SK-N-SH treated with all-trans-retinoic acid at 6 μM for 48 hours (cell line): ENCODE measurements around the gene SHF.

Source experiments
- ATAC-seq: fragments of 200-7000 bp; cut with Tn5 transposase; 3 replicates; pipeline ENCODE4 v1.9.1; 2020; ENCODE audit warnings: mild to moderate bottlenecking, moderate library complexity
- ARNTL ChIP-seq: fragments of 450-650 bp; formaldehyde crosslinking; IDR thresholded peaks from 2 replicates; pipeline ENCODE4 v1.5.0; 2020; ENCODE audit warnings: low read depth, mild to moderate bottlenecking, moderate library complexity, borderline replicate concordance
- BACH2 ChIP-seq: fragments of 250-450 bp; sonication (Bioruptor Pico); IDR thresholded peaks from 2 replicates; pipeline ENCODE4 v1.9.0; 2021; ENCODE audit warnings: mild to moderate bottlenecking, borderline replicate concordance
- CSDC2 ChIP-seq: fragments of 250-450 bp; sonication (Bioruptor Pico); IDR thresholded peaks from 2 replicates; pipeline ENCODE4 v1.5.0; 2020; ENCODE audit warnings: mild to moderate bottlenecking, moderate library complexity
- CSRNP3 ChIP-seq: fragments of 250-450 bp; sonication (Bioruptor Pico); IDR thresholded peaks from 2 replicates; pipeline ENCODE4 v1.5.1; 2021; ENCODE audit warnings: mild to moderate bottlenecking, moderate library complexity
- ESRRG ChIP-seq: fragments of 250-450 bp; sonication (Bioruptor Pico); IDR thresholded peaks from 2 replicates; pipeline ENCODE4 v1.6.1; 2021; ENCODE audit warnings: mild to moderate bottlenecking
- GLIS3 ChIP-seq: fragments of 250-450 bp; sonication (Bioruptor Pico); IDR thresholded peaks from 2 replicates; pipeline ENCODE4 v1.5.0; 2020; ENCODE audit warnings: mild to moderate bottlenecking, moderate library complexity
- ISL1 ChIP-seq: fragments of 250-450 bp; sonication (Bioruptor Pico); IDR thresholded peaks from 2 replicates; pipeline ENCODE4 v2.1.2; 2022; ENCODE audit warnings: mild to moderate bottlenecking, moderate library complexity
- OSR1 ChIP-seq: fragments of 250-450 bp; sonication (Bioruptor Pico); IDR thresholded peaks from 2 replicates; pipeline ENCODE4 v1.8.0; 2022; ENCODE audit warnings: moderate library complexity, mild to moderate bottlenecking, inconsistent platforms
- POU6F1 ChIP-seq: fragments of 250-450 bp; sonication (Bioruptor Pico); IDR thresholded peaks from 2 replicates; pipeline ENCODE4 v1.8.0; 2021; ENCODE audit warnings: low read depth, mild to moderate bottlenecking, moderate library complexity, borderline replicate concordance
- PPARA ChIP-seq: fragments of 250-450 bp; sonication (Bioruptor Pico); IDR thresholded peaks from 2 replicates; pipeline ENCODE4 v1.5.0; 2020; ENCODE audit warnings: mild to moderate bottlenecking, borderline replicate concordance
- RARB ChIP-seq: fragments of 250-450 bp; sonication (Bioruptor Pico); IDR thresholded peaks from 2 replicates; pipeline ENCODE4 v1.8.0; 2021; ENCODE audit warnings: mild to moderate bottlenecking, moderate library complexity
- SNAI2 ChIP-seq: fragments of 250-450 bp; sonication (Bioruptor Pico); IDR thresholded peaks from 2 replicates; pipeline ENCODE4 v1.5.0; 2020; ENCODE audit warnings: mild to moderate bottlenecking, moderate library complexity
- TCF4 ChIP-seq: fragments of 250-450 bp; sonication (Bioruptor Pico); IDR thresholded peaks from 2 replicates; pipeline ENCODE4 v1.8.0; 2021; ENCODE audit warnings: mild to moderate bottlenecking, moderate library complexity, borderline replicate concordance
- TOX ChIP-seq: fragments of 250-450 bp; sonication (Bioruptor Pico); IDR thresholded peaks from 2 replicates; pipeline ENCODE4 v1.8.0; 2021; ENCODE audit warnings: mild to moderate bottlenecking, moderate library complexity, borderline replicate concordance
- TSHZ2 ChIP-seq: fragments of 250-450 bp; sonication (Bioruptor Pico); IDR thresholded peaks from 2 replicates; pipeline ENCODE4 v1.5.0; 2020; ENCODE audit warnings: mild to moderate bottlenecking, moderate library complexity
- ZC3H10 ChIP-seq: fragments of 250-450 bp; sonication (Bioruptor Pico); IDR thresholded peaks from 2 replicates; pipeline ENCODE4 v1.5.1; 2021; ENCODE audit warnings: mild to moderate bottlenecking, moderate library complexity
- ZFP3 ChIP-seq: fragments of 250-450 bp; sonication (Bioruptor Pico); IDR thresholded peaks from 2 replicates; pipeline ENCODE4 v1.5.0; 2020; ENCODE audit warnings: mild to moderate bottlenecking, moderate library complexity
- ZFP30 ChIP-seq: fragments of 450-650 bp; formaldehyde crosslinking; IDR thresholded peaks from 2 replicates; pipeline ENCODE4 v1.5.0; 2022; ENCODE audit warnings: mild to moderate bottlenecking, moderate library complexity
- ZNF565 ChIP-seq: fragments of 450-650 bp; formaldehyde crosslinking; conservative IDR thresholded peaks from 2 replicates; pipeline ENCODE4 v1.5.0; 2020; ENCODE audit warnings: low read depth, mild to moderate bottlenecking, moderate library complexity
- ZNF70 ChIP-seq: fragments of 450-650 bp; formaldehyde crosslinking; IDR thresholded peaks from 2 replicates; pipeline ENCODE4 v1.5.0; 2020; ENCODE audit warnings: mild to moderate bottlenecking, moderate library complexity
- ZNF8 ChIP-seq: fragments of 450-650 bp; formaldehyde crosslinking; IDR thresholded peaks from 2 replicates; pipeline ENCODE4 v1.5.0; 2020; ENCODE audit warnings: mild to moderate bottlenecking, moderate library complexity
- TF ChIP-seq, protein P1 (sequence below): fragments of 250-450 bp; sonication (Bioruptor Pico); IDR thresholded peaks from 2 replicates; pipeline ENCODE4 v1.8.0; 2020; ENCODE audit warnings: mild to moderate bottlenecking, moderate library complexity, borderline replicate concordance
- TF ChIP-seq, protein P2 (sequence below): fragments of 250-450 bp; sonication (Bioruptor Pico); IDR thresholded peaks from 2 replicates; pipeline ENCODE4 v1.5.1; 2020; ENCODE audit warnings: low read depth, mild to moderate bottlenecking, moderate library complexity

Gene SHF

GRCh38 chr15:45228931-45229330 is 41.2 kb upstream of the SHF start:
- no peak for ATAC-seq
- TF ChIP-seq RARB (no peak), TCF4 (CRISPR knock-in tag) (no peak), CSRNP3 (CRISPR knock-in tag) (no peak), ISL1 (CRISPR knock-in tag) (no peak), SNAI2 (CRISPR knock-in tag) (no peak), ZFP3 (CRISPR knock-in tag) (no peak), ZC3H10 (CRISPR knock-in tag) (no peak), OSR1 (CRISPR knock-in tag) (no peak), PPARA (CRISPR knock-in tag) (no peak), ESRRG (CRISPR knock-in tag) (no peak), TSHZ2 (CRISPR knock-in tag) (no peak), BACH2 (no peak), ZFP30 (no peak), ZNF565 (CRISPR knock-in tag) (no peak), ARNTL (CRISPR knock-in tag) (no peak), CSDC2 (CRISPR knock-in tag) (no peak), ZNF8 (no peak), TOX (CRISPR knock-in tag) (no peak)
- TF ChIP-seq, protein P1, sequence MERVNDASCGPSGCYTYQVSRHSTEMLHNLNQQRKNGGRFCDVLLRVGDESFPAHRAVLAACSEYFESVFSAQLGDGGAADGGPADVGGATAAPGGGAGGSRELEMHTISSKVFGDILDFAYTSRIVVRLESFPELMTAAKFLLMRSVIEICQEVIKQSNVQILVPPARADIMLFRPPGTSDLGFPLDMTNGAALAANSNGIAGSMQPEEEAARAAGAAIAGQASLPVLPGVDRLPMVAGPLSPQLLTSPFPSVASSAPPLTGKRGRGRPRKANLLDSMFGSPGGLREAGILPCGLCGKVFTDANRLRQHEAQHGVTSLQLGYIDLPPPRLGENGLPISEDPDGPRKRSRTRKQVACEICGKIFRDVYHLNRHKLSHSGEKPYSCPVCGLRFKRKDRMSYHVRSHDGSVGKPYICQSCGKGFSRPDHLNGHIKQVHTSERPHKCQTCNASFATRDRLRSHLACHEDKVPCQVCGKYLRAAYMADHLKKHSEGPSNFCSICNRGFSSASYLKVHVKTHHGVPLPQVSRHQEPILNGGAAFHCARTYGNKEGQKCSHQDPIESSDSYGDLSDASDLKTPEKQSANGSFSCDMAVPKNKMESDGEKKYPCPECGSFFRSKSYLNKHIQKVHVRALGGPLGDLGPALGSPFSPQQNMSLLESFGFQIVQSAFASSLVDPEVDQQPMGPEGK (CRISPR knock-in tag) = no peak
- TF ChIP-seq, protein P2, sequence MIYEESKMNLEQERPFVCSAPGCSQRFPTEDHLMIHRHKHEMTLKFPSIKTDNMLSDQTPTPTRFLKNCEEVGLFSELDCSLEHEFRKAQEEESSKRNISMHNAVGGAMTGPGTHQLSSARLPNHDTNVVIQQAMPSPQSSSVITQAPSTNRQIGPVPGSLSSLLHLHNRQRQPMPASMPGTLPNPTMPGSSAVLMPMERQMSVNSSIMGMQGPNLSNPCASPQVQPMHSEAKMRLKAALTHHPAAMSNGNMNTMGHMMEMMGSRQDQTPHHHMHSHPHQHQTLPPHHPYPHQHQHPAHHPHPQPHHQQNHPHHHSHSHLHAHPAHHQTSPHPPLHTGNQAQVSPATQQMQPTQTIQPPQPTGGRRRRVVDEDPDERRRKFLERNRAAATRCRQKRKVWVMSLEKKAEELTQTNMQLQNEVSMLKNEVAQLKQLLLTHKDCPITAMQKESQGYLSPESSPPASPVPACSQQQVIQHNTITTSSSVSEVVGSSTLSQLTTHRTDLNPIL (CRISPR knock-in tag) = no peak

- TF ChIP-seq ZC3H10 (CRISPR knock-in tag) (no peak), ZNF565 (CRISPR knock-in tag) (no peak), ZNF8 (no peak), ZFP30 (no peak), RARB (no peak), CSDC2 (CRISPR knock-in tag) (no peak), TOX (CRISPR knock-in tag) (no peak), ISL1 (CRISPR knock-in tag) (no peak), OSR1 (CRISPR knock-in tag) (no peak), ZFP3 (CRISPR knock-in tag) (no peak), ZNF70 (CRISPR knock-in tag) (no peak), ESRRG (CRISPR knock-in tag) (no peak), SNAI2 (CRISPR knock-in tag) (no peak), ARNTL (CRISPR knock-in tag) (no peak), GLIS3 (CRISPR knock-in tag) (no peak), POU6F1 (CRISPR knock-in tag) (no peak), BACH2 (no peak), TCF4 (CRISPR knock-in tag) (no peak)
- TF ChIP-seq, protein P1 (CRISPR knock-in tag) = no peak
- TF ChIP-seq, protein P2 (CRISPR knock-in tag) = no peak
- TF ChIP-seq, all 23 proteins: peak for 0
- ATAC-seq = no peak
Observed at GRCh38 chr15:45225506-45226273, 37.9 kb upstream of the SHF start.
